Breast epithelium (tissue), 4 donors: ENCODE measurements around the gene RBP3. TPM values are rescaled to one million over a fixed set of nuclear protein-coding genes. Genes with fewer than 3 reads are reported as not detected.

ENCODE experiments used
- DNase-seq, 2 donors: peaks; one replicate each; pipeline ENCODE4 v3.0.0-alpha.2; 2019; ENCODE audit warnings: low spot score in 2 of 2
- H3K27ac ChIP-seq, 2 donors: fragments of 200-600 bp; sonication (generic) in 1 of 2; one replicate each; pipeline ENCODE4 v1.5.1; 2016 to 2019; ENCODE audit warnings: mild to moderate bottlenecking in 1 of 2
- H3K27me3 ChIP-seq, 2 donors: fragments of 200-600 bp; sonication (generic) in 1 of 2; one replicate each; pipeline versions ENCODE4 v1.5.1 to v1.6.0; 2017 to 2019; ENCODE audit warnings: control low read depth in 1 of 2, mild to moderate bottlenecking in 1 of 2
- H3K36me3 ChIP-seq: fragments of 200-600 bp; one replicate; pipeline ENCODE4 v1.5.1; 2019
- H3K4me1 ChIP-seq, 2 donors: fragments of 200-600 bp; sonication (generic); one replicate each; pipeline ENCODE4 v1.5.1; 2016 to 2019; ENCODE audit warnings: control low read depth in 1 of 2
- H3K4me3 ChIP-seq, 3 donors: fragments of 200-600 bp; sonication (generic); 1 replicate in 2 of 3; 2 replicates in 1 of 3; pipeline ENCODE4 v1.5.1; 2016 to 2019; ENCODE audit warnings: mild to moderate bottlenecking in 3 of 3, moderate library complexity in 2 of 3
- H3K9me3 ChIP-seq, 2 donors: fragments of 200-600 bp; sonication (generic) in 1 of 2; one replicate each; pipeline ENCODE4 v1.5.1; 2016 to 2019; ENCODE audit warnings: control low read depth in 1 of 2
- CTCF ChIP-seq, 3 donors: fragments of 450-650 bp; IDR thresholded peaks; one replicate each; pipeline ENCODE4 v1.5.1; 2016 to 2017; ENCODE audit warnings: antibody characterized with exemption in 3 of 3, mild to moderate bottlenecking in 3 of 3, moderate library complexity in 3 of 3
- POLR2A ChIP-seq: fragments of 450-650 bp; IDR thresholded peaks from one replicate; pipeline ENCODE4 v1.6.1; 2016; ENCODE audit warnings: antibody characterized with exemption, mild to moderate bottlenecking, moderate library complexity
- POLR2AphosphoS5 ChIP-seq, 3 donors: sonication (generic); formaldehyde crosslinking; IDR thresholded peaks; one replicate each; pipeline ENCODE4 v1.6.1; 2017; ENCODE audit warnings: antibody characterized with exemption in 3 of 3
- intact Hi-C: fragments of 100-400 bp; cut with DNase I; formaldehyde crosslinking; loops from one replicate; pipeline ENCODE4 v1.15.1; 2023; ENCODE audit warnings: low total_unique reads
- total RNA-seq, 3 donors: library from RNA; depleted of rRNA; stranded (reverse); fragments of >200 nt; gene quantifications; one replicate each; pipeline ENCODE4 v1.1.0, GENCODE V29; 2016

The RBP3 gene
- total RNA-seq, 3 donors from 2014 or later, result not detected

GRCh38 chr10:47374611-47375536, 26.7 kb downstream of the RBP3 start:
- Histone ChIP-seq H3K4me1 (no peaks in the 10 kb centered on the region), H3K27me3 (no peaks in the 10 kb centered on the region), H3K27ac (no peak overlapping the region), H3K4me3 (no peak overlapping the region), H3K9me3 (no peaks in the 10 kb centered on the region), H3K36me3 (no peaks in the 10 kb centered on the region)
- TF ChIP-seq POLR2A, result no peak
- TF ChIP-seq CTCF (IDR thresholded peaks at IDR 0.05), result no peak
- TF ChIP-seq POLR2AphosphoS5 (IDR thresholded peaks at IDR 0.05), result no peak
- peak in 1 of 2 donors; percentile 14 for DNase-seq
- intact Hi-C loops, result no loop called here

- H3K4me1 ChIP-seq, result no peaks in the 10 kb centered on the region
- no peak overlapping the region for H3K4me3 ChIP-seq
- H3K27me3 ChIP-seq, result no peaks in the 10 kb centered on the region
- H3K36me3 ChIP-seq, result no peaks in the 10 kb centered on the region
- peak in 1 of 2 donors; percentile 4 for DNase-seq
- no peaks in the 10 kb centered on the region for H3K9me3 ChIP-seq
- intact Hi-C loops, result no loop called here
- H3K27ac ChIP-seq, result no peak overlapping the region
- TF ChIP-seq POLR2AphosphoS5 (IDR thresholded peaks at IDR 0.05) (no peak), CTCF (IDR thresholded peaks at IDR 0.05) (no peak), POLR2A (no peak)
Measured at GRCh38 chr10:47376522-47377220, 28.5 kb downstream of the RBP3 start.

- DNase-seq, result peak in 1 of 2 donors; percentile 12
- no peak overlapping the region for H3K4me3 ChIP-seq
Measured at GRCh38 chr10:47378183-47378510, 30.0 kb downstream of the RBP3 start.

GRCh38 chr10:47378606-47379444, 30.7 kb downstream of the RBP3 start:
- Histone ChIP-seq H3K27ac (no peak overlapping the region), H3K36me3 (no peaks in the 10 kb centered on the region), H3K4me3 (no peak overlapping the region), H3K4me1 (no peaks in the 10 kb centered on the region), H3K27me3 (no peaks in the 10 kb centered on the region), H3K9me3 (no peaks in the 10 kb centered on the region)
- peak in 1 of 2 donors; percentile 4 for DNase-seq
- TF ChIP-seq CTCF (IDR thresholded peaks at IDR 0.05) (no peak), POLR2AphosphoS5 (IDR thresholded peaks at IDR 0.05) (no peak), POLR2A (no peak)
- intact Hi-C loops, result no loop called here

More at GRCh38 chr10:47378183-47378510, 30.0 kb downstream of the RBP3 start:
- Histone ChIP-seq H3K9me3 (no peaks in the 10 kb centered on the region), H3K27ac (no peak overlapping the region), H3K4me1 (no peaks in the 10 kb centered on the region), H3K27me3 (no peaks in the 10 kb centered on the region), H3K36me3 (no peaks in the 10 kb centered on the region)
- TF ChIP-seq POLR2A (no peak), POLR2AphosphoS5 (IDR thresholded peaks at IDR 0.05) (no peak), CTCF (IDR thresholded peaks at IDR 0.05) (no peak)
- intact Hi-C loops, result no loop called here
